ENCODE data around the gene DENND5A.

The DENND5A gene

GRCh38 chr11:9265211-9266131 lies at the start of gene DENND5A:
Gene DENND5A, minus strand, starts transcription at chr11:9265350. Its CDS starts 281 bp downstream, at chr11:9265069.
- peak; percentile 76 to 84 for DNase-seq

- DNase-seq = peak; percentile 98 to 99
Observed at GRCh38 chr11:9314291-9315077, 49.3 kb upstream of the DENND5A start, which contains the start of gene TMEM41B. Gene TMEM41B, minus strand, starts transcription at chr11:9314593. Its CDS starts 152 bp downstream, at chr11:9314441.

DNA sequence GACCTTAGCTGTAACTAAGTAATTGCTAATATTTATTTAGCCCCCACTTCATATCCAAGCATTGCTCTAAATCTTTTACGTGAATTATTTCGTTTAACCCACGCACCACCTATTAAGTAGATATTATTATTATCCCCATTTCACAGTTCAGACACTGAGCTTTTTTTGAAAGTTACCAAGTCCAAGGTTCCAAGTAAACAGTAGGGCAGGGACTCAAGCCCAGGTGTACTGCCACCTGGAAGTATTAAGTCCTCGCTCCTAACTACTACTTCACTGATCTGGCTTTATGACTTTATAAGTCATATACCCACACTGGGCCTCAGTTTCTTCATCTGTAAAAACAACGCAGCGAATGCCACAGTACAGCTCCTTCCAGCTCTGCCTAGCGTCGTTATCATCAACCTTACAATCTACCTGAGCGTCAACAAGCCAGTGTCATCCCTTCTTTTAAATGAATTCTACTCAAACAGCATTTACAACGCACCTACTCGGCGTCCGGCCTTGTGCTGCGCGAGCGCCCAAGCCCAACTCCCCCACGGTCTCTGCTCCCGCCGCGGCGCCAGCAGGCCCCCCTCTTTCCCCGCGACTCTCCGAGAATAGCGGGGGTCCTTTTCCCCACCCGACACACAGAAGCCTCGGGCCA lies 48.6 kb upstream of the DENND5A start:
- DNase-seq = peak in 1 of 2 experiments; percentile 24

- DNase-seq = no peak
Observed at GRCh38 chr11:9310485-9311090, 45.4 kb upstream of the DENND5A start.

- no peak for DNase-seq
Observed at GRCh38 chr11:9304178-9304577, 39.0 kb upstream of the DENND5A start.

- no peak for DNase-seq
Observed at GRCh38 chr11:9302448-9302847, 37.3 kb upstream of the DENND5A start.

DNA sequence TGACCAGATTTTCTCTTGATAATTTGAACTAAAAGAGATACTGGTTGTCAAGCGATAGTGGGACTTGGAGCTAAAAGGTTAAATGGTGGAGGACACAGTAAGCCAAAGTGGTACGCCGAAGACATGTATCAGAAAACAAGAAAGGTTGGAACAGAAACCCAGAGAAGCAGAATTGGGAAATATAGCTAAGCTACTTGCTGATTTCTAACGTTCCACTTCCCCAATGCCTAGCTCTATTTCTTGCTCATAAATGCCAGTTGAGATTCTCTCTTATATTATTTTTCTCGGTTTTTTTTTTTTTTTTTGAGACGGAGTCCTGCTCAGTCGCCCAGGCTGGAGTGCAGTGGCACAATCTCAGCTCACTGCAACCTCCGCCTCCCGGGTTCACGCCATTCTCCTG lies 36.6 kb upstream of the DENND5A start:
- DNase-seq = no peak

GRCh38 chr11:9293646-9294045 lies 28.5 kb upstream of the DENND5A start:
- DNase-seq = no peak

GRCh38 chr11:9285850-9286587 lies 20.9 kb upstream of the DENND5A start:
- no peak for DNase-seq

- DNase-seq = peak; percentile 23 to 45
Observed at GRCh38 chr11:9280655-9281301, 15.6 kb upstream of the DENND5A start.

DNA sequence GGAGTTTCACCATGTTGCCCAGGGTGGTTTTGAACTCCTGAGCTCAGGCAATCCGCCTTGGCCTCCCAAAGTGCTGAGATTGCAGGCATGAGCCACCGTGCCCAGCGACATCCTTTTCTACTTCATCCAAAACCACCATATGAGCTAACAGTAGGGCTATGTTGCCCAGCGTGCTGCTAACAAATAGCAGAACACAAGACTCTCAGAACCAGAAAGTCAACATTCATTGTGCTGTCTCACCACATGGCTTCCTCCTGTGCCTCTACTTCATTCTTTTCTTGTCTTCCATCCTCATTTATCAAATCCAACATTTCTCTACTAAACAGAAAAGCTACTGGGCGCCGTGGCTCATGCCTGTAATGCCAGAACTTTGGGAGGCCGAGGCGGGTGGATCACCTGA lies 12.0 kb upstream of the DENND5A start:
- no peak for DNase-seq

- no peak for DNase-seq
Observed at GRCh38 chr11:9276571-9276970, 11.4 kb upstream of the DENND5A start.

GRCh38 chr11:9274499-9275258 lies 9.5 kb upstream of the DENND5A start:
- no peak for DNase-seq

- peak; percentile 78 to 87 for DNase-seq
Observed at GRCh38 chr11:9273376-9274336, 8.5 kb upstream of the DENND5A start.

- no peak for DNase-seq
Observed at GRCh38 chr11:9269492-9270013, 4.4 kb upstream of the DENND5A start.

DNA sequence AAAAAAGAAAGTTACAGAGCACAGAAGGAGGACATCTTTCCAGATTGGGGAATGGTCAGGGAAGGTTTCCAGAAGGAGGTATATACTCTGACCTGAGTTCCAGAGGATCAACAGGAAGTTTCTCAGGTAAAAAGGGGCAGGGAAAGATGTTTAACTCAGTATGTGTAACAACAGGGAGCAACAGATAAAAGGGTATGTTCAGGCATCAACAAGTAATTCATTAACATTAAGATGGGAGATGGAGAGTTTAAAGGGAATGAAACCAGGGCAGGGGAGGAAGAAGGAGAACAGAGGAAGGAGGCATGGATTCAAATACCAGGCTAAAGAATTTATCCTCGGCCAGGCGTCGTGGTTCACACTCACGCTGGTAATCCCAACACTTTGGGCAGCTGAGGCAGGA lies 2.5 kb upstream of the DENND5A start:
- no peak for DNase-seq

DNA sequence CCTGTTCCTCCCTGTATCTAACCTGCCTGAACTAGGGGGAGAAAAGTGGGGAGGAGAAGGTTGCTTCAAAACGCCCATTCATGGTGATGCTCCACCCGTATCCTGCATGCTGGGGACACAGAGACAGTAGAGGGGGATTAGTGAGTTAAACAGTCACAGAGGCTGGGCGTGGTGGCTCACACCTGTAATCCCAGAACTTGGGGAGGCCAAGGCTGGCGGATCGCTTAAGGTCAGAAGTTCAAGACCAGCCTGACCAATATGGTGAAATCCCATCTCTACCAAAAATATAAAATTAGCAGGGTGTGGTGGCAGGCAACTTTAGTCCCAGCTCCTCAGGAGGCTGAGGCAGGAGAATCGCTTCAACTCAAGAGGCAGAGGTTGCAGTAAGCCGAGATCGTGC lies 1.8 kb upstream of the DENND5A start:
- no peak for DNase-seq

DNA sequence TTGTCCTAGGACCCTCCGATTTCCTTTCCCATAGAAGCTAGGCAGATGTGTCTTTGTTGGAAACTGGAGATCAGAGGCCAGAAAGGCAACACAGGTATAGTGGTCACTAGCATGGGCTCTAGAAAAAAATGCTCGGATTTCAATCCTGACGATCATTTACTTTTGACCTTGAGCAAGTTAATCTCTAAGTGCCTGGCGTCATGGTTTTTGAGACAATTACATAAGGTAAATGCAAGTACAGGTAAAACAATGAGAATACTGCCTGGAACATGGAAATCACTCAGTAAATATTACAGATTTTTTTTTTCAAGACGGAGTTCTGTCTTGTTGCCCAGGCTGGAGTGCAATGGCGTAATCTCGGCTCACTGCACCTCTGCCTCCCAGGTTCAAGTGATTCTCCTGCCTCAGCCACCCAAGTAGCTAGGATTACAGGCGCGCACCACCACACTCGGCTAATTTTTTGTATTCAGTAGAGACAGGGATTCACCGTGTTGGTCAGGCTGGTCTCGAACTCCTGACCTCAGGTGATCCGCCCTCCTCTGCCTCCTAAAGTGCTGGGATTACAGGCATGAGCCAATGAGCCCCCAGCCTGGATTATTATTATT lies 1.1 kb upstream of the DENND5A start:
- DNase-seq = no peak
